Esophagus muscularis mucosa (tissue), 4 donors: ENCODE results near the gene SMIM27. TPM values are rescaled to one million over a fixed set of nuclear protein-coding genes. Genes with fewer than 3 reads are reported as not detected.
"Not testable (repeated sequence)": the region's sequence is repeated elsewhere in the genome, so short reads cannot be mapped to it uniquely, and the experiment has no call there.

ENCODE experiments used
- DNase-seq: peaks from one replicate; pipeline ENCODE4 v3.0.0-alpha.2; 2017; ENCODE audit errors: extremely low spot score
- H3K27ac ChIP-seq, 4 donors: fragments of 200-600 bp; sonication (generic); replicated peaks in 1 of 4; 1 replicate in 3 of 4; 2 replicates in 1 of 4; pipeline ENCODE4 v1.5.1; 2016 to 2019; ENCODE audit warnings: mild to moderate bottlenecking in 1 of 4
- H3K27me3 ChIP-seq, 4 donors: fragments of 200-600 bp; sonication (generic); one replicate each; pipeline versions ENCODE4 v1.5.1 to v1.6.0; 2016 to 2019
- H3K36me3 ChIP-seq, 4 donors: fragments of 200-600 bp; sonication (generic); one replicate each; pipeline ENCODE4 v1.5.1; 2016 to 2019
- H3K4me1 ChIP-seq, 4 donors: fragments of 200-600 bp; sonication (generic); one replicate each; pipeline ENCODE4 v1.5.1; 2016 to 2019
- H3K4me3 ChIP-seq, 4 donors: fragments of 200-600 bp; sonication (generic); 1 replicate in 2 of 4; 2 replicates in 2 of 4; pipeline ENCODE4 v1.5.1; 2016 to 2019; ENCODE audit warnings: mild to moderate bottlenecking in 4 of 4, moderate library complexity in 1 of 4
- H3K9me3 ChIP-seq, 4 donors: fragments of 200-600 bp; sonication (generic); 1 replicate in 3 of 4; 2 replicates in 1 of 4; pipeline ENCODE4 v1.5.1; 2016 to 2019
- CTCF ChIP-seq, 3 experiments: fragments of 200-600 bp in 2 of 3; fragments of 450-650 bp in 1 of 3; sonication (generic) in 2 of 3; IDR thresholded peaks; one replicate each; pipeline ENCODE4 v1.5.1; 2017 to 2019; ENCODE audit warnings: antibody characterized with exemption in 3 of 3, mild to moderate bottlenecking in 2 of 3, moderate library complexity in 1 of 3
- EP300 ChIP-seq: sonication (generic); formaldehyde crosslinking; IDR thresholded peaks from one replicate; pipeline ENCODE4 v1.6.1; 2017; ENCODE audit warnings: antibody characterized with exemption
- POLR2A ChIP-seq: fragments of 450-650 bp; IDR thresholded peaks from one replicate; pipeline ENCODE4 v1.6.1; 2017; ENCODE audit warnings: antibody characterized with exemption, moderate library complexity, mild to moderate bottlenecking, low read depth
- POLR2AphosphoS5 ChIP-seq, 2 donors: sonication (generic); formaldehyde crosslinking; IDR thresholded peaks; one replicate each; pipeline ENCODE4 v1.6.1; 2017; ENCODE audit warnings: antibody characterized with exemption in 2 of 2
- WGBS: methylation state at CpG from one replicate; pipeline ENCODE4 v1.1.5; 2018; 5-methylcytosine and 5-hydroxymethylcytosine counted together
- intact Hi-C: fragments of 100-400 bp; cut with DNase I; formaldehyde crosslinking; loops from one replicate; pipeline ENCODE4 v1.15.1; 2023
- total RNA-seq, 4 donors: library from RNA; depleted of rRNA; stranded (reverse); fragments of >200 nt; gene quantifications; one replicate each; pipeline versions ENCODE4 v1.1.0 to v1.2.1, GENCODE V29; 2016

Gene SMIM27
- total RNA-seq, 4 donors from 2014 or later = 4.8 to 11.2 (median 7.8) TPM

DNA sequence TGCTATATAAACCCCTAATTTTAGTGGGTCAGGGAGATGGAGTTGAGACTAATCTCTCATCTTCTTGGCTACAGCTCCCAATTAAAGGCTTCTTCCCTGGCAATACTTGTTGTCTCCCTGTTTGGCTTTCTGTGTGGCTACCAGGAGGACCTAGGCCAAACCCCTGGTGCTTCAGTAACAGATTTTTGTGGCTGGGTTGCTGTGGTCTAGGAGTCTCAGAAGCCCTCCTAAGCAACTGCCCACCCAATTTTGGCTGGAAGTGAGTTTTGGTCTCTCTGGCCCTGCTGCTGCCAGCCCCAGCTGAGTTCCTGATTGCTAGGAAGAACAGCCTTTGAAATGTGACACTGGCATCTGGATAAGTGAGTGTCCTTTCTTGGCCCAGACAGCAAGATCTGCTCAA is 35.9 kb upstream of the SMIM27 start:
- Histone ChIP-seq H3K36me3 (peaks cover 0 to 3% (median 0%) of the 10 kb centered on the region in 4 donors), H3K9me3 (no peaks in the 10 kb centered on the region), H3K27me3 (no peaks in the 10 kb centered on the region), H3K4me1 (peaks cover 0 to 9% (median 4%) of the 10 kb centered on the region in 4 donors), H3K27ac (no peak overlapping the region), H3K4me3 (no peak overlapping the region)
- intact Hi-C loops = no loop called here
- TF ChIP-seq POLR2AphosphoS5 (IDR thresholded peaks at IDR 0.05) = no peak
- no peak for TF ChIP-seq CTCF (IDR thresholded peaks at IDR 0.05)
- TF ChIP-seq EP300 = no peak
- no peak for TF ChIP-seq POLR2A
- DNase-seq = no peak

GRCh38 chr9:32518276-32518675 is 33.9 kb upstream of the SMIM27 start:
- WGBS = 89% methylated on average over 1 of the region's 1 CpG
- Histone ChIP-seq H3K27me3 (no peaks in the 10 kb centered on the region), H3K4me1 (peaks cover 0 to 18% (median 11%) of the 10 kb centered on the region in 4 donors), H3K9me3 (no peaks in the 10 kb centered on the region), H3K36me3 (peaks cover 0 to 3% (median 0%) of the 10 kb centered on the region in 4 donors), H3K4me3 (no peak overlapping the region), H3K27ac (no peak overlapping the region)
- DNase-seq = no peak
- no peak for TF ChIP-seq POLR2AphosphoS5 (IDR thresholded peaks at IDR 0.05)
- no peak for TF ChIP-seq POLR2A
- TF ChIP-seq EP300 = no peak
- no peak for TF ChIP-seq CTCF (IDR thresholded peaks at IDR 0.05)
- intact Hi-C loops = no loop called here

DNA sequence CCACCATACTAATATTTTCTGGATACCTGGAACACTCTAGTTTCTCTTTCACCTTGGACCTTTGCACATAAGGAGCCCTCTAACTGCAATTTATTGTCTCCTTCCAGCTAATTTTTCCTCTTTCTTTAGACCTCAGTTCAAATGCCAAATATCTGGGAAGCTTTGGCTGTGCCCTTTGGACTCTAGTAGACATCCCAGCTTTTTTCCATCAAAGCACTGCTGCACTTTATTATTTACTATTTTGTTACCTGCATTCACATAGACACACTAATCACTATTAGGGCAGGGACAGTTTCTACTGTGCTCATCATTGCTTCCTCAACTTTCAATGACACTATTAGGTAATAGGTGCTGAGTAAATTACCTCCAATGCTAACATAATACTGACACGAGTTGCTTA is 28.2 kb upstream of the SMIM27 start:
- TF ChIP-seq POLR2A = no peak
- TF ChIP-seq POLR2AphosphoS5 (IDR thresholded peaks at IDR 0.05) = no peak
- no peak for TF ChIP-seq EP300
- TF ChIP-seq CTCF (IDR thresholded peaks at IDR 0.05) = no peak
- WGBS = 90% methylated on average over 1 of the region's 1 CpG
- Histone ChIP-seq H3K4me3 (peak overlapping the region in 1 of 4 donors; percentile 62), H3K27ac (no peak overlapping the region), H3K4me1 (peaks cover 8 to 50% (median 43%) of the 10 kb centered on the region in 4 donors), H3K9me3 (no peaks in the 10 kb centered on the region), H3K36me3 (no peaks in the 10 kb centered on the region), H3K27me3 (no peaks in the 10 kb centered on the region)
- intact Hi-C loops = loop anchor here (5.0 kb wide), 1 partner anchor 38 kb away; no protein-coding TSS in a partner anchor
- DNase-seq = no peak

- H3K27me3 ChIP-seq, H3K36me3 ChIP-seq, DNase-seq, H3K9me3 ChIP-seq: not testable (repeated sequence)
- WGBS = 91% methylated on average over 10 of the region's 11 CpGs
- intact Hi-C loops = loop anchor here (5.0 kb wide), 1 partner anchor 38 kb away; no protein-coding TSS in a partner anchor
- Histone ChIP-seq H3K4me1 (peaks cover 8 to 50% (median 43%) of the 10 kb centered on the region in 4 donors), H3K27ac (peak overlapping the region in 1 of 4 donors; percentile 89), H3K4me3 (peak overlapping the region; percentile 62 to 79 (median 74))
Measured at GRCh38 chr9:32524558-32524891, 27.6 kb upstream of the SMIM27 start.

DNA sequence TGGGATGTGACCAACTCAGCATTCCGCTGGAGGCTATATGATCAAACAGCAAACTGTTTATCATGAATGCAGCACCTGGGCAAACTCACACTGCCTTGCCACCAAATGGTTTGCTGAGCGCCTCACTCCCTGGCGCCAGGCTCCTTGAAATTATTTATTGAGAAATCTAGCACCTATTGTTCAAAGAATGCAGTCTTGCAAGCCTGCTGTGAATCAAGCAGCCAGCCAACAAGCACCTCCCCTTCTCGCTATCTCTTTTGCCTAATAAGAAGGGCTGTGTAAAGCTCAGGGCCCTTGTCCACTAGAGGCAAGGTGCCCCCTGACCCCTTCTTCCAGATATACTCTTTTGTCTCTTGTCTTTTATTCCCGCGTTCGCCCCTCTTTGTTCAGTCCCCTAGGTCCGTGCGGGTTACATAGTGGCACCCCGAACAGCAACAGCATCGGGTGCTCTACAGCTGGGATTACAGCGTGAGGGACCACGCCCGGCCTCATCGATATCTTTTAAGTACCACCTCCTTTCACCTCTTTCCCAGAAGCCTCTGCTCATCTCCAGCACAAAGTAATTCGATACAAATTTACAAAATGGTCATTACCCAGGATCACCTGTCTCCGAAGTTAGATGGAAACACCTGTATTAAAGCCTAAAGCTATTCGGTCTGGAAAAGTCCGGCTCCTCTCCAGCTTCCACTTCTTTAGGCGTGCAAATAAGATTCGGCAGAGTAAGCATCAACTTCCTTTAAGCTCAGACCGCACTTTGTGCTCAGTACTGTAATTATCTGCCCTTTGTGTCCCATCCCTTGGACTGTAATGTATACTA is 27.0 kb upstream of the SMIM27 start:
- no peak for TF ChIP-seq CTCF (IDR thresholded peaks at IDR 0.05)
- no peak for TF ChIP-seq POLR2AphosphoS5 (IDR thresholded peaks at IDR 0.05)
- TF ChIP-seq EP300 = no peak
- no peak for TF ChIP-seq POLR2A
- peak overlapping the region; percentile 77 to 89 (median 82) for H3K27ac ChIP-seq
- H3K9me3 ChIP-seq = no peaks in the 10 kb centered on the region
- 43% methylated on average over 19 of the region's 22 CpGs for WGBS
- peak overlapping the region; percentile 62 to 79 (median 74) for H3K4me3 ChIP-seq
- no peaks in the 10 kb centered on the region for H3K27me3 ChIP-seq
- no peak for DNase-seq
- H3K4me1 ChIP-seq = peaks cover 8 to 48% (median 43%) of the 10 kb centered on the region in 4 donors
- no peaks in the 10 kb centered on the region for H3K36me3 ChIP-seq
- intact Hi-C loops = loop anchor here (5.0 kb wide), 2 partner anchors 37 to 47 kb away; partner anchors contain the start of gene NDUFB6
